ENCODE measurements around the gene C7.
"Not testable (repeated sequence)": the region's sequence is repeated elsewhere in the genome, so short reads cannot be mapped to it uniquely, and the experiment has no call there.

Gene C7

DNA sequence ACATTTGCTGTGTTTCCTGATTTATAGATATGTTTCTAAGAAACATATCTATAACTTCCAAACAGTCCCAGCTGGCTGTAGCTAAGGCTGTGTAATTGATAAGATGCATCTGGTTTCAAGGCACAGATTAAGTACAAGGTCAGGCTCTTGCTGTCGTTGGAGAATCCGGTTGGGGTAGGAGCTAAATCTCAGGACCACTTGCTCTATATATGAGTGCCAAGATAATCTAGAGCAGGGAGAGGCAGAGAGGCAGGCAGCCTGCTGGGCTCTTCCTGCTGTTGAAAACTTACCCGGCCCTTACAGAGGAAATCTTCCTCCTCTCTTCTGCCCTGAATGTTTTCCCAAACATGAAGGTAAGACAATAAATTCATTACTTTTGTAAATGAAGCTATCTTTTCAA, at the start of gene C7:
C7 (plus strand) TSS at position 234 of the 400 bp plus-strand sequence; CDS start at position 348, 114 bp downstream.
- DNase-seq, result no peak

DNA sequence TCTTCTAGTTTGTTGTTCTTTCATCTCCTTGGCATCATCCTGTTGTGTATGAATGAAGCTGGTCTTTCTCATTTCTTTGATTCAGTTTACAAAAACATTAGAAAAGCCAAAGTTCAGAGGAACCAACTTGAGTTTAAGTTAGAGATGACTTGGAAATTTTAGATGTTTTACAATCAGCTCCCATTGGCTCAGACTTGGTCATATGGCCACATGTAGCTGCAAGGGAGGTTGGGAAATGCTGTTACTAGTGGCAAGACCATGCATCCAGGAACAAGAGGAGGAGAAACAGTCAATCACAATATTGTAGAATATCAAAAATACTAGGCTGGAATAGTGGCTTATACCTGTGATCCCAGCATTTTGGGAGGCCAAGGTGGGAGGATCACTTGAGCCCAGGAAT, 48.6 kb upstream of the C7 start:
- DNase-seq, result no peak

DNA sequence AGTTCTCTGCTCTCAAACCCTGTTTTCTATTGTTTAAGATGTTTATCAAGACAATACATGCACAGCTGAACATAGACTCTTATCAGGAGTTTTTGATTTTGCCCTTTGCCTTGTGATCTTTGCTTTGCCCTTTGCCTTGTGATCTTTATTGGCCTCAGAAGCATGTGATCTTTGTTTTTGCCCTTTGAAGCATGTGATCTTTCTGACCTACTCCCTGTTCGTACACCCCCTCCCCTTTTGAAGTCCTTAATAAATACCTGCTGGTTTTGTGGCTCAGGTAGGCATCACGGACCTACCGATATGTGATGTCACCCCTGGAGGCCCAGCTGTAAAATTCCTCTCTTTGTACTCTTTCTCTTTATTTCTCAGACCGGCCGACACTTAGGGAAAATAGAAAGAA, 44.3 kb upstream of the C7 start:
- DNase-seq, result not testable (repeated sequence)

GRCh38 chr5:40866844-40867243, 42.5 kb upstream of the C7 start:
- no peak for DNase-seq

DNA sequence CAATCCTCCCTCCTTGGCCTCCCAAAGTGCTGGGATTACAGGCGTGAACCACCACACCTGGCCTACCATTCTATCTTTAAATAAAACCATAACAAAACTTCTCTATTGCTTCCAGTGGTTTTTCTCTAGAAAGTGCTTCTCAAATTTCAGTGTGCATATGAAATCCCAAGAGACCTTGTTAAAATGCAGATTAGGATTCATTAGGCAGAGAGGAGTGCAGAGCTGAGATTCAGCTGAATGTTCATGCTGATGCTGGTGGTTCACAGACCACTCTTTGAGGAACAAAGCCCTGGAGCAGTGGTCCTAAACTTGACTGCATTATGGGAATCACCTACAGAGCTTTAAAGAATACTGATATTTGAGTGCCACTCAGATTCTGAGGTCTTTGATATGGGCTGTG, 39.9 kb upstream of the C7 start:
- DNase-seq, result no peak

DNA sequence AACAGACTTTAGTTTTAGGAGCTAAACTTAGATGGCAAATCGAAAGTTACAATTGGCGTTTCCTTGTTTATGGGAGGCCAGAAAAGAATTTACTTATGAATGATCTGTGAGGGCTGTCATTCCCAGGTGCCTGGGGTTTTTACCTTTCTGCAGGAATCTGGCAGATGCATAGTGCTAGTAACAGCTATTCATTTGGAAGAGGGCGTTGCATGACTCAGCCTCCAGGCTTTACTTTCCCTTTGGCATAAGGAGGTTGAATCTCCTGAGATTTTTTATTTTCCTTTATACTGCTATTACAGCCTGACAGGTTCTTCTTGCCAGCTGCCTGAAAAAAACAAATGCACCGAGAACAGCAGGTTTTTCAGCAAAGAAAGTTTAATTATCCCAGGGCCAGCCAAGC, 38.1 kb upstream of the C7 start:
- DNase-seq, result no peak

- not testable (repeated sequence) for DNase-seq
Observed at GRCh38 chr5:40872253-40872652, 37.0 kb upstream of the C7 start.

- no peak for DNase-seq
Observed at GRCh38 chr5:40873286-40873880, 35.9 kb upstream of the C7 start.

- DNase-seq, result no peak
Observed at GRCh38 chr5:40875958-40876357, 33.3 kb upstream of the C7 start.

- peak; percentile 27 for DNase-seq
Observed at GRCh38 chr5:40877371-40877988, 31.8 kb upstream of the C7 start.

GRCh38 chr5:40879163-40879942, 29.9 kb upstream of the C7 start:
- no peak for DNase-seq

GRCh38 chr5:40882291-40882690, 27.0 kb upstream of the C7 start:
- DNase-seq, result no peak

DNA sequence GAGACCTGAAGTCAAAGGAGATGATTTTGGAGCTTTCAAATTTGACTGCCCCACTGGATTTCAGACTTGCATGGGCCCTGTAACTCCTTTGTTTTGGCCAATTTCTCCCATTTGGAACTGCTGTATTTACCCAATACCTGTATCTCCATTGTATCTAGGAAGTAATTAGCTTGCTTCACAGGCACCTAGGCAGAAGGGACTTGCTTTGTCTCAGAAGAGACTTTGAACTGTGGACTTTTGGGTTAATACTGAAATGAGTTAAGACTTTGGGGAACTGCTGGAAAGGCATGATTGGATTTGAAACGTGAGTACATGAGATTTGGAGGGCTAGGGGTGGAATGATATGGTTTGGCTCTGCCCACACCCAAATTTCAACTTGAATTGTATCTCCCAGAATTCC, 26.2 kb upstream of the C7 start:
- DNase-seq, result not testable (repeated sequence)

GRCh38 chr5:40895440-40896425, 13.6 kb upstream of the C7 start:
- DNase-seq, result not testable (repeated sequence)

- DNase-seq, result peak; percentile 42
Observed at GRCh38 chr5:40904205-40904993, 4.9 kb upstream of the C7 start.

DNA sequence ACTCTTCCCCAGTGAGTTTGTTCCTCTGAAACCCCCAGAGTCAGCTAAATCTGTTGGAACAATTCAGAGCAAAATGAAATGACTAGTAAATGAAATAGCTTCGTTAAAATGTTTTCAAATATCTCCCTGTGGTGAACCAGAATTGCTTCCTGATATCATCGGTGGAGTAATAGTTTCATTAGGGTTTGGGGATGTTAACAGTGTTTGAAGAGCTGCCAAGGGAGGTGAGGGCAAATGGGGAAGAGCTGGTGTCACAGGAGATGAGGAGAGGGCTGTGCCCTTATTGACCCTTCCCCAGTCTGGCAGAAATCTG, 4.3 kb upstream of the C7 start:
- DNase-seq, result no peak

DNA sequence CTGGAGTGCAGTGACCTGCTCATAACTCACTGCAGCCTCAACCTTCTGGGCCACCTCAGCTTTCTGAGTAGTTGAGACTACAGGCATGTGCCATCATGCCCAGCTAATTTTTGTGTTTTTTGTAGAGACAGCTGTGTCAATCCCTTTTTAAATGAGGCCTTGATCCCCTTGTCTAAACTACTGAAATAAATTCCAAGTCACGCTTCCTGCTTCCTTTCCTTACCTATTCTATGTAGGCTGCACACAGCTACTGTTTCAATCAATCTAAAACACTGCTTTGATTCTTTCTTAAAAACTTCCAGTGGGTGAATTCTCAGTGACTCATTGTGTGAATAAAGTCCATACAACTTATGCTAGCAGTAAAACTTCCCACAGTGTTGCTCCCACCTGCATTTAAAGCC, 2.9 kb upstream of the C7 start:
- no peak for DNase-seq

DNA sequence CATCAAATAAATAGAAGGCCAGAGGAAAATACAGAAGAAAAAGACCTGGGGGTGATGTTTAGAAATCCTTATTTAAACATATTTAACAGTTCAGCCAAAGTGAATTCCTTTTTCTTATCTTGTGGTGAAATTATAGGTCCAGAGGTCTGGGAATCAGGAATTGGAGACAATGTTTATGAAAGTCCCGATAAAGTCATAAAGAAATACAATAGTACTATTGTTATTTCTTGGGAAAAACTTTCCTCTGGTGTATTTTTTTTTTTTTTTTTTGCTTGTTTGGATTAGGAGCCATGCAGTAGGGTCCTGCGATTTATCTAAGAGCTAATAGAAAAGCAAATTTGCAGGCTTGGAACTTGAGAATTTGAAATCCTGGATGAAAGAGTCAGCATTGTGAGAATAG, 426 bp downstream of the C7 start:
- no peak for DNase-seq

- DNase-seq, result no peak
Observed at GRCh38 chr5:40911266-40911665, 2.0 kb downstream of the C7 start.

DNA sequence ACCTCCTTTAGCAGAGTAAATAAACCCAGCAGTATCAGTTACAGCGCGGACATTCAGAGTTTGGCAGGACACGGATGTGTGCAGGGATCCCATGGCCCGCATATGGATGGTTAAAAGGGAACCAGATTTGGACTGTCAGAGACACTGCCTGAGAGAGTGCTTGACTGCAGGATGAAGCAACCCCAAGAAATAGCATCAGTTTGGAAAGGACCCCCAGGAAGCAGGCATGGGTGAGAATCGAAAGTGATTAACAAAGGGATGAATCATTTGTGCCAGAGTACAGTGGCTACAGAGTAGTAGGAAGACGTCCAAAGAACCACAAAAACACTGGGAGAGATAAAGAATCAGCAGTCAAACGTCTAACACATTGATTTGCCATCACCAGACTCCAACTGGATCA, 5.5 kb downstream of the C7 start:
- no peak for DNase-seq

DNA sequence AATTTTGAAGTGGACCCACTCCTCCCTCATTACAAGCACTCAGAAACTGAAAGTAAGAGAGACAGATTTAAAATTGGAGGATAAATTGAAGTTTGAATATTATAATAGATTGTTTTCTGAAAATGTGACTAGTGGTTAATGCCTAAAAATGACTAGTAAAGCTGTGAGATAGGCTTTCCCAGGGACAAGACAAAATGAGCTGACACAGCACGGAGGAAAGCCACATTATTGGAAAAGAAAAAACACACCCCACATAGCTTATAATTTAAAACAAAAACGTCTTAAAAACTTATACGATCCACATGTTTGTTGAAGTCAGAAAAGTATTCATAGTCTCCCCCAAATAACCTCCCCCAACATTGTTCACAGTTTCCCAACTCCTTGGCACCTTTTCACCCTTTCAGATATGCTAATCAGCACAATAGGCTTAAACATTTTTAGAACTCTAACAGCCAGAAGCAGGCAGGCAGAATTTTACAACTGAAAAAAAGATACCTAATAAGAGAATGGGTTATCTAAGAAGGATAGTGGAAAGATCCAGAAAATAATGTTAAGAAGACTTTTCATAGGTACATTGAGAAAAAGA, 6.1 kb downstream of the C7 start:
- no peak for DNase-seq

DNA sequence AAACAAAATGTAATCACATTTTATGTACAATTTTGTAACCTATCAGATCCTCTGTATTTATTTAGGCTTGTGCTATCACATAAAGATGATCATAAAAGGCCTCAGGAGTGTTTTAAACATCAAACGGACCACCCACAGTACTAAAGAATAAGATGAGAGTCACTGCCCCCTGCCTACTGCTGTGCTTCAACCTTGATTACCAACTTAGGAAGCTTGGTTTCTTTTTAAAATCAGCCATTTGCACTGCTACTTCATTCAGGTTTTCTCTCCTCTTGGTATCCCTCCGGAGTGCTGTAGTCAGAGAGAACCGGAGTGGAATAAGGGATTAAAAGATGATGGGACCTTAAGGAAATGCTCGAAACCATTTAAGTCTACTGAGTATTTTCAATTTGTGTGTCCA, 6.9 kb downstream of the C7 start:
- DNase-seq, result no peak
